Type B pancreatic cell (in vitro differentiated cells): ENCODE measurements around the gene CACNG7. TPM values are rescaled to one million over a fixed set of nuclear protein-coding genes. Genes with fewer than 3 reads are reported as not detected.

Experiments
- DNase-seq: peaks from one replicate; pipeline ENCODE4 v3.0.0; 2021; ENCODE audit warnings: mixed read lengths; ENCODE audit not compliant: unreplicated experiment; ENCODE audit errors: extremely low spot score
- H3K27ac Mint-ChIP-seq: 2 replicates; pipeline ENCODE4 v1.8.0; 2021; ENCODE audit warnings: mild to moderate bottlenecking, mixed read lengths
- H3K27me3 Mint-ChIP-seq: 2 replicates; pipeline ENCODE4 v1.8.0; 2021; ENCODE audit warnings: mixed read lengths
- H3K36me3 Mint-ChIP-seq: 2 replicates; pipeline ENCODE4 v1.8.0; 2021; ENCODE audit warnings: mixed read lengths
- H3K4me1 Mint-ChIP-seq: one replicate; pipeline ENCODE4 v1.8.0; 2021; ENCODE audit warnings: mixed read lengths; ENCODE audit not compliant: unreplicated experiment
- H3K4me3 Mint-ChIP-seq: 2 replicates; pipeline ENCODE4 v1.8.0; 2021; ENCODE audit warnings: mild to moderate bottlenecking, mixed read lengths
- H3K9me3 Mint-ChIP-seq: 2 replicates; pipeline ENCODE4 v1.8.0; 2021; ENCODE audit warnings: mixed read lengths
- CTCF ChIP-seq: fragments of 200-600 bp; sonication (generic); conservative IDR thresholded peaks from 2 replicates; pipeline ENCODE4 v1.5.0; 2021; ENCODE audit warnings: antibody characterized with exemption, mild to moderate bottlenecking
- total RNA-seq: library from RNA; stranded (reverse); gene quantifications from 2 replicates; pipeline ENCODE4 v1.2.1, GENCODE V29; 2021; ENCODE audit warnings: low replicate concordance

Gene CACNG7
- total RNA-seq, 1 donor from 2014 or later, result 6.0 TPM

DNA sequence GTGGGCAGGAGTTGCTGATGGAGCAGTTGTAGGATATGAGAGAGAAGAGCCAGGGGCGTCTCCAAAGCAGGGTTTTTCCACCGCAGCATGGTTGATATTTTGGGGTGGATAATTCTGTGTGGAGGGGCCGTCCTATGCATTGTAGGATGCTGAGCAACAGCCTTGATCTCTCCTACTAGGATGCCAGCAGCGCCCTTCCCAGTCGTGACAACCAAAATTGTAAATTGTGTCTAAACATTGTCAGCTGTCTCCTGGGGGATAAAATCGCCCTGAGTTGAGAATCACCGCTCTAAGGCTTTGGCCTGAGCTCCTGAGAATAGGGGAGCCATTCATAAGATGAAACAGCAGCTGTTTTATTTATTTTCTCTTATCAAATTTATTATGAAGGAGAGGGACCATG is 57.9 kb downstream of the CACNG7 start:
- Mint-ChIP-seq H3K27ac (no peak overlapping the region), H3K4me3 (no peak overlapping the region), H3K36me3 (no peaks in the 10 kb centered on the region), H3K27me3 (peaks cover 53% of the 10 kb centered on the region), H3K4me1 (no peaks in the 10 kb centered on the region), H3K9me3 (no peaks in the 10 kb centered on the region)
- no peak for TF ChIP-seq CTCF
- no peak for DNase-seq

GRCh38 chr19:53969366-53969765 is 60.3 kb downstream of the CACNG7 start:
- Mint-ChIP-seq H3K36me3 (no peaks in the 10 kb centered on the region), H3K4me3 (no peak overlapping the region), H3K27me3 (peaks cover 46% of the 10 kb centered on the region), H3K27ac (no peak overlapping the region), H3K9me3 (no peaks in the 10 kb centered on the region), H3K4me1 (no peaks in the 10 kb centered on the region)
- DNase-seq, result no peak
- TF ChIP-seq CTCF, result no peak

GRCh38 chr19:53971673-53972072 is 62.6 kb downstream of the CACNG7 start:
- no peak for DNase-seq
- no peaks in the 10 kb centered on the region for H3K9me3 Mint-ChIP-seq
- TF ChIP-seq CTCF, result no peak
- peaks cover 34% of the 10 kb centered on the region for H3K27me3 Mint-ChIP-seq
- H3K27ac Mint-ChIP-seq, result no peak overlapping the region
- no peaks in the 10 kb centered on the region for H3K4me1 Mint-ChIP-seq
- H3K4me3 Mint-ChIP-seq, result no peak overlapping the region
- H3K36me3 Mint-ChIP-seq, result no peaks in the 10 kb centered on the region

DNA sequence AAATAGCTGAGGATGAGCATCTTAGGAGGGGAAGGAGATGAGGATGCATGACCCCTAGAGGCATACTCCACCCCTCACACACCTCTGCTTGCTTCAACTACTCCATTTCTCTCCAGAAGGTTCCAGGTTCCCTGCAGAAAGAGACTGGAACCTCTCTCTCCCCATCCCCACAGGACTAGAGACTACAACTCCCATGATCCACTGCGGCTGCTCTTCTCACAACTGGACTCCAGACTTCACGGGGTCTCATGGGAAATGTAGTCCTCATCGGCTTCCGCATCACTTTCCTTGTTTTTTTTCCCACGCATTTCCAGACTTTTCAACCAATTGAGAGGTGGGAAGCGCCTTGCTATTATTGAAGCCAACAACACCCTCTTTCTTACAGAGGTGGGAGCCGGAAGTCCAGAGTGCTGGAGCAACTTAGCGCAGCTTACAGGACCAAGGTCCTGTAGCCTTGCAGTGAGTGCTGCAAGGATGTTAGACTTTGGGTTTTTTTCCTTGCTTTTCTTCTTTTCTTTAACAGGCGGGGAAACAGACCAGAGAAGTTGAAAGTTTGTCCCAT is 68.4 kb downstream of the CACNG7 start:
- Mint-ChIP-seq H3K4me3 (peak overlapping the region; percentile 83), H3K36me3 (peaks cover 10% of the 10 kb centered on the region), H3K9me3 (peaks cover 15% of the 10 kb centered on the region), H3K4me1 (peaks cover 25% of the 10 kb centered on the region), H3K27me3 (peaks cover 64% of the 10 kb centered on the region), H3K27ac (peak overlapping the region; percentile 34)
- no peak for TF ChIP-seq CTCF
- DNase-seq, result no peak

DNA sequence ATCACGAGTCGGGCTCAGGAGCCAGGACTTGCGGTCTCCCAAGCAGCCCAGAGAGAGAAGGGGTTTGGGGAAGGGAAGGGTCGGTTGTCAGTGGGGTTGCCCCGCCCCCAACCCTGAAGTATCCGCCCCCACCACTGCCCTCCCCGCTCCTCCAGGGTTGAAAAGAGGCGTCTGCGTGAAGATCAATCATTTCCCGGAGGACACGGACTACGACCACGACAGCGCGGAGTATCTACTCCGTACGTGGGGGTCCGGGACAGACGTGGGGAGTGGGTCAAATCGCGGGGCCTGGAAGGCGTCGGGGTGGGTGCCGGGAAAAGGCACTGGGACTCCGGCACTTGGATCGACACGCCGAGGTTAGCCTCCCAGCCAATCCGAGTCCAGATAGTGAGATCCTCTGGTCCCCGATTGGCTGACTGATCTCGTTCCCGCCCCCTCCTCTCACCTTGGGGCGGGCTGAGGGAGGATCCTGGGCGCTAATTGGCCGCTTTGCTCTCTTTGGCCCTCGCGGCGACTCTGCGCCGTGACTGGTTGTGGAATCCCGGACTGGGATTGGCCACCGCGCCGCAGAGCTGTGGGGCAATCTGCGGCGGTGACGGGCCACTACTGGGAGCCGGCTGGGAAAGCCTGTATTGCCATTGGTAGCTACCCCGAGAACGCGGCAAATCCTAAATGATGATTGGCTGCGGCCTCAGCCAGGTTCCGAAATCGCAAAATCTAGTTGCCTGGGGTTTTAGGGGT is 69.1 kb downstream of the CACNG7 start:
- peaks cover 10% of the 10 kb centered on the region for H3K36me3 Mint-ChIP-seq
- H3K27me3 Mint-ChIP-seq, result peaks cover 64% of the 10 kb centered on the region
- DNase-seq, result no peak
- TF ChIP-seq CTCF, result no peak
- peaks cover 15% of the 10 kb centered on the region for H3K9me3 Mint-ChIP-seq
- peaks cover 25% of the 10 kb centered on the region for H3K4me1 Mint-ChIP-seq
- peak overlapping the region; percentile 34 for H3K27ac Mint-ChIP-seq
- H3K4me3 Mint-ChIP-seq, result peak overlapping the region; percentile 83
